Thyroid gland (tissue), 4 donors: ENCODE data around the gene PDHX.

ENCODE experiments used
- POLR2A ChIP-seq, 2 donors: fragments of 450-650 bp; IDR thresholded peaks; one replicate each; pipeline ENCODE4 v1.6.1; 2017; ENCODE audit warnings: antibody characterized with exemption in 2 of 2, mild to moderate bottlenecking in 2 of 2, moderate library complexity in 1 of 2
- TF ChIP-seq, protein P1 (sequence below), 6 experiments: fragments of 200-600 bp in 3 of 6; fragments of 450-650 bp in 3 of 6; sonication (generic) in 3 of 6; IDR thresholded peaks; one replicate each; pipeline ENCODE4 v1.5.1; 2016 to 2019; ENCODE audit warnings: antibody characterized with exemption in 6 of 6, mild to moderate bottlenecking in 2 of 6, inconsistent platforms in 1 of 6, moderate library complexity in 1 of 6

DNA sequence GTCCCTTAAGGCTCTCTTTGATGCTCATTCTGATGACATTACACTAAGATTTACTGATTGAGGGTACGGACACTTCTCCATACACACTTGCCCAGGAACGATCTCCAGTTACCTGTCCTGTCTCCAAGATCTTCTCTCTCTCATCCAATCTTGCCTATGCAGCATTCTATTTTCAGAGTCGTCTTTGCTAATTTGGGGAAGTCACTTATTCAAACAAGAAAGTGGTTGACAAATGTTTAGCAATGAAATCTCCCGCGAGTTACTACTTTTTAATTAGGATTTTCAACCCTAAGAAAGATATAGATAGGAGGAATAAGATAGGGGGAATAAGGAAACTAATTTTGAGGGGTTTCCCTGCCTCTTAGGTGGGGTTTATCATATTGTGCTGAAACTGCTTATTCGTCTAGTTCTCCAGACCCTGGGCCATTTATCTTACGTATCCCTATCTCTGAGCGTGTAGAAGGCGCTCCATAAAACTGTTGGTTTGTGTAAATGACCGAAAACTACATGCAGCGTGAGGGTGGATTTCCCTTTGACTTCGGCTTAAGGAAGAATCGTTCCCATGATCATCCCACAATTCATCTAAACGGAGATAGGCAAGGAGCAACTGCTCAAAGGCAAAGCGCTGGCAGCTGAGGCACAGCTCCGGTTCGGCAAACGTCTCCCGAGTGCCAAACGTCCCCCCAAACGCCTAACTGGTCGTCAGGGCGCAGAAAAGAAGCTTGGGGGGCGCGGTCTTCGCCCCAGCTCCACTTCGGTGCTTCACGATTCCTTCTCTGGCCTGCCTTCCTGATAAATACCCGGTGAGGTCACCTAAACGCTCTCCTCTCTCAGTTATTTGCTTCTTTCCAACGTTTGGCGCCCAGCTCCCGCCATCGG, 1.0 kb upstream of the PDHX start:
- TF ChIP-seq, protein P1, sequence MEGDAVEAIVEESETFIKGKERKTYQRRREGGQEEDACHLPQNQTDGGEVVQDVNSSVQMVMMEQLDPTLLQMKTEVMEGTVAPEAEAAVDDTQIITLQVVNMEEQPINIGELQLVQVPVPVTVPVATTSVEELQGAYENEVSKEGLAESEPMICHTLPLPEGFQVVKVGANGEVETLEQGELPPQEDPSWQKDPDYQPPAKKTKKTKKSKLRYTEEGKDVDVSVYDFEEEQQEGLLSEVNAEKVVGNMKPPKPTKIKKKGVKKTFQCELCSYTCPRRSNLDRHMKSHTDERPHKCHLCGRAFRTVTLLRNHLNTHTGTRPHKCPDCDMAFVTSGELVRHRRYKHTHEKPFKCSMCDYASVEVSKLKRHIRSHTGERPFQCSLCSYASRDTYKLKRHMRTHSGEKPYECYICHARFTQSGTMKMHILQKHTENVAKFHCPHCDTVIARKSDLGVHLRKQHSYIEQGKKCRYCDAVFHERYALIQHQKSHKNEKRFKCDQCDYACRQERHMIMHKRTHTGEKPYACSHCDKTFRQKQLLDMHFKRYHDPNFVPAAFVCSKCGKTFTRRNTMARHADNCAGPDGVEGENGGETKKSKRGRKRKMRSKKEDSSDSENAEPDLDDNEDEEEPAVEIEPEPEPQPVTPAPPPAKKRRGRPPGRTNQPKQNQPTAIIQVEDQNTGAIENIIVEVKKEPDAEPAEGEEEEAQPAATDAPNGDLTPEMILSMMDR (IDR thresholded peaks at IDR 0.05): no peak
- TF ChIP-seq POLR2A (IDR thresholded peaks at IDR 0.05): no peak
